ENCODE measurements around the gene EMD.

DNA sequence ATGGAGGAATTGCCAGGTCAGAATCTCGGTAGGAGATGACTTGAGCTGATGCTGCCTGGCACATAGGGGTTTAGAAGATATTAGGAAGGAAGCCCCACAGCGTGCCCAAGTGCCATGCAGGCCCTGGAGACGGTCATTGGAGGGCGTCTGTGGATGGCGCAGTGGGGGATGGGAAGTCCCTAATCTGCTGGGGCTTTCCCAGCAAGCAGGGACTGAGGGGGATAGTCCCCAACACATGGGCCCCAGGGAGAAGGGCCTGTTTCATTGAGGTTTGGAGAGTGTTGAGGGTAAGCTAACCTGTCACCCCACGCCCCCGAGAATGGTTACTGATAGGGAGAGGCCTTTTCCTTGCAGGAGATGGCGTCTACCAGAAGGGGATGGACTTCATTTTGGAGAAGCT, 40.1 kb downstream of the EMD start:
- TF ChIP-seq EZH2phosphoT487 (IDR thresholded peaks at IDR 0.05; ENCODE audit: low read depth, severe bottlenecking, unreplicated experiment) = no peak
- TF ChIP-seq, protein P1, sequence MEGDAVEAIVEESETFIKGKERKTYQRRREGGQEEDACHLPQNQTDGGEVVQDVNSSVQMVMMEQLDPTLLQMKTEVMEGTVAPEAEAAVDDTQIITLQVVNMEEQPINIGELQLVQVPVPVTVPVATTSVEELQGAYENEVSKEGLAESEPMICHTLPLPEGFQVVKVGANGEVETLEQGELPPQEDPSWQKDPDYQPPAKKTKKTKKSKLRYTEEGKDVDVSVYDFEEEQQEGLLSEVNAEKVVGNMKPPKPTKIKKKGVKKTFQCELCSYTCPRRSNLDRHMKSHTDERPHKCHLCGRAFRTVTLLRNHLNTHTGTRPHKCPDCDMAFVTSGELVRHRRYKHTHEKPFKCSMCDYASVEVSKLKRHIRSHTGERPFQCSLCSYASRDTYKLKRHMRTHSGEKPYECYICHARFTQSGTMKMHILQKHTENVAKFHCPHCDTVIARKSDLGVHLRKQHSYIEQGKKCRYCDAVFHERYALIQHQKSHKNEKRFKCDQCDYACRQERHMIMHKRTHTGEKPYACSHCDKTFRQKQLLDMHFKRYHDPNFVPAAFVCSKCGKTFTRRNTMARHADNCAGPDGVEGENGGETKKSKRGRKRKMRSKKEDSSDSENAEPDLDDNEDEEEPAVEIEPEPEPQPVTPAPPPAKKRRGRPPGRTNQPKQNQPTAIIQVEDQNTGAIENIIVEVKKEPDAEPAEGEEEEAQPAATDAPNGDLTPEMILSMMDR (IDR thresholded peaks at IDR 0.05; ENCODE audit: poor library complexity) = no peak
